Measurements from ENCODE around the gene KATNAL2. TPM values are rescaled to one million over a fixed set of nuclear protein-coding genes. Genes with fewer than 3 reads are reported as not detected.

KATNAL2 gene
- total RNA-seq, 6 experiments from 2014 or later, result 0.38 to 0.92 (median 0.66) TPM

DNA sequence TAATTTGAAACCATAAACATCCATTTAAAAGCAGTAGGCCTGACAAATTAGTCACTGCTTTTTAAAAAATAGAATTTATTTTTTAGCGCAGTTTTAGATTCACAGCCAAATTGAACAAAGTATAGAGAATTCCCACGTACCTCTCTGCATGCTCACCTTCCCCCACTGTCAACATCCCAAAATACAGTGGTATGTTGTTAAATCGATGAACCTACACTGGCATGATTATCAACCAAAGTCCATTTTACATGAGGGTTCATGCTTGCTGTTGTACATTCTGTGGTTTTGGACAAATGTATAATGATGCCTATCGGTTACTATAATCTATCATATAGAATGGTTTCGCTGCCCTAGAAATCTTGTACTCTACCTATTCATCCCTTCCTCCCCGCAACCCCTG is 123.6 kb downstream of the KATNAL2 start:
- TF ChIP-seq, protein P1, sequence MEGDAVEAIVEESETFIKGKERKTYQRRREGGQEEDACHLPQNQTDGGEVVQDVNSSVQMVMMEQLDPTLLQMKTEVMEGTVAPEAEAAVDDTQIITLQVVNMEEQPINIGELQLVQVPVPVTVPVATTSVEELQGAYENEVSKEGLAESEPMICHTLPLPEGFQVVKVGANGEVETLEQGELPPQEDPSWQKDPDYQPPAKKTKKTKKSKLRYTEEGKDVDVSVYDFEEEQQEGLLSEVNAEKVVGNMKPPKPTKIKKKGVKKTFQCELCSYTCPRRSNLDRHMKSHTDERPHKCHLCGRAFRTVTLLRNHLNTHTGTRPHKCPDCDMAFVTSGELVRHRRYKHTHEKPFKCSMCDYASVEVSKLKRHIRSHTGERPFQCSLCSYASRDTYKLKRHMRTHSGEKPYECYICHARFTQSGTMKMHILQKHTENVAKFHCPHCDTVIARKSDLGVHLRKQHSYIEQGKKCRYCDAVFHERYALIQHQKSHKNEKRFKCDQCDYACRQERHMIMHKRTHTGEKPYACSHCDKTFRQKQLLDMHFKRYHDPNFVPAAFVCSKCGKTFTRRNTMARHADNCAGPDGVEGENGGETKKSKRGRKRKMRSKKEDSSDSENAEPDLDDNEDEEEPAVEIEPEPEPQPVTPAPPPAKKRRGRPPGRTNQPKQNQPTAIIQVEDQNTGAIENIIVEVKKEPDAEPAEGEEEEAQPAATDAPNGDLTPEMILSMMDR (IDR thresholded peaks at IDR 0.05), result no peak
- no peak overlapping the region for H3K27ac Mint-ChIP-seq
- no peak overlapping the region for H3K4me3 Mint-ChIP-seq
- no peaks in the 10 kb centered on the region for H3K9me3 Mint-ChIP-seq
- no peaks in the 10 kb centered on the region; the same call in 1 of the 2 replicates for H3K36me3 Mint-ChIP-seq (ENCODE audit: low read depth)
- H3K4me1 Mint-ChIP-seq (ENCODE audit: low read depth), result no peaks in the 10 kb centered on the region
- peaks cover 13% of the 10 kb centered on the region for H3K27me3 Mint-ChIP-seq (ENCODE audit: insufficient read depth)
- no peak for DNase-seq

DNA sequence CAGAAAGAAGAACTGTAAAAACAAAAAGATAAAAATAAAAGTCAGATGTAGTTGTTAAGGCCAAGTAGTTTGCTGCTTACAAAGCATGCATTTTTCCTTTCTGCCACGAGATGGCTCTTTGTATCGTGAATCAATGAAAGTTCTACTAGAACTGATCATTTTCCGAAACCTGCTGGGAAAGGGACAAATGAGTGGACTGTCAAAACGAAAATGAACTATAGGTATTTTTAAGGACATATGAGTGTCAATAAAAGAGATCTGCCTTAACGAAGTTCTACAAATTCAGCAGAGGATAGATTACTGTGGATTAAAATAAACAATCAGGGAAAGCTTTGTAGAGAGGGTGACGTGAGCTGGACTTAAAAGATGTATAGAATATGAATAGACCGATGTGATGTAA is 133.1 kb downstream of the KATNAL2 start:
- no peaks in the 10 kb centered on the region for H3K9me3 Mint-ChIP-seq
- no peaks in the 10 kb centered on the region for H3K36me3 Mint-ChIP-seq (ENCODE audit: low read depth)
- H3K4me1 Mint-ChIP-seq (ENCODE audit: low read depth), result no peaks in the 10 kb centered on the region
- no peak overlapping the region for H3K27ac Mint-ChIP-seq
- peak; percentile 47 for DNase-seq
- TF ChIP-seq, protein P1 (IDR thresholded peaks at IDR 0.05), result peak; percentile 80
- peaks cover 20% of the 10 kb centered on the region for H3K27me3 Mint-ChIP-seq (ENCODE audit: insufficient read depth)
- H3K4me3 Mint-ChIP-seq, result no peak overlapping the region

GRCh38 chr18:47054369-47054768 is 137.0 kb downstream of the KATNAL2 start:
- Mint-ChIP-seq H3K4me3 (no peak overlapping the region), H3K9me3 (no peaks in the 10 kb centered on the region), H3K27me3 (ENCODE audit: insufficient read depth) (peaks cover 8% of the 10 kb centered on the region), H3K27ac (no peak overlapping the region), H3K4me1 (ENCODE audit: low read depth) (no peaks in the 10 kb centered on the region), H3K36me3 (ENCODE audit: low read depth) (no peaks in the 10 kb centered on the region)
- DNase-seq, result no peak
- TF ChIP-seq, protein P1 (IDR thresholded peaks at IDR 0.05), result no peak

DNA sequence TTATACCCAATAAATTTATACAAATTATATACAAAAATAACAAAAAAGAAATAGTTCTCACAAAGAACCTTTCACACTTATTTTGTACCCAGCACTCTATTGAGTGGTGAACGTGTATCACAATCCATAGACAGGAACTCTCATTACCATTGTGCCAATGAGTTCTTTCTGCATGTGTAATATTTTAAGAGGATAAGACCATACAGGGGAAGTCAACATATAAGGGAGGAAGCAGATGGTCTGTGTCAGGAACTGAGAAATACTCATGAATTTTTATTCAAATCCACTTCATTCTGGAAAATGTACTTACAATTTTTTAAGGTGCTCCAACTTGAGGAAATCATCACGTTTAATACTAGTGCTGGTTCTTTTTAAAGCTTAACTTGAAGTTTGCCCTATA is 145.1 kb downstream of the KATNAL2 start:
- no peak overlapping the region for H3K27ac Mint-ChIP-seq
- no peaks in the 10 kb centered on the region for H3K9me3 Mint-ChIP-seq
- H3K4me1 Mint-ChIP-seq (ENCODE audit: low read depth), result no peaks in the 10 kb centered on the region
- no peaks in the 10 kb centered on the region for H3K36me3 Mint-ChIP-seq (ENCODE audit: low read depth)
- no peak overlapping the region for H3K4me3 Mint-ChIP-seq
- TF ChIP-seq, protein P1 (IDR thresholded peaks at IDR 0.05), result no peak
- H3K27me3 Mint-ChIP-seq (ENCODE audit: insufficient read depth), result no peaks in the 10 kb centered on the region; the same call in 1 of the 2 replicates
- DNase-seq, result no peak

- no peaks in the 10 kb centered on the region for H3K4me1 Mint-ChIP-seq (ENCODE audit: low read depth)
- no peaks in the 10 kb centered on the region; the same call in 1 of the 2 replicates for H3K27me3 Mint-ChIP-seq (ENCODE audit: insufficient read depth)
- DNase-seq, result no peak
- no peak overlapping the region for H3K4me3 Mint-ChIP-seq
- H3K36me3 Mint-ChIP-seq (ENCODE audit: low read depth), result no peaks in the 10 kb centered on the region
- H3K9me3 Mint-ChIP-seq, result no peaks in the 10 kb centered on the region
- TF ChIP-seq, protein P1 (IDR thresholded peaks at IDR 0.05), result no peak
- no peak overlapping the region for H3K27ac Mint-ChIP-seq
Measured at GRCh38 chr18:47063096-47063495, 145.7 kb downstream of the KATNAL2 start.

GRCh38 chr18:47067648-47068047 is 150.2 kb downstream of the KATNAL2 start:
- H3K4me3 Mint-ChIP-seq, result no peak overlapping the region
- no peaks in the 10 kb centered on the region for H3K4me1 Mint-ChIP-seq (ENCODE audit: low read depth)

More at GRCh38 chr18:47067648-47068047, 150.2 kb downstream of the KATNAL2 start:
- H3K27ac Mint-ChIP-seq, result no peak overlapping the region
- TF ChIP-seq, protein P1 (IDR thresholded peaks at IDR 0.05), result no peak
- no peaks in the 10 kb centered on the region for H3K9me3 Mint-ChIP-seq
- H3K36me3 Mint-ChIP-seq (ENCODE audit: low read depth), result no peaks in the 10 kb centered on the region
- no peak for DNase-seq
- H3K27me3 Mint-ChIP-seq (ENCODE audit: insufficient read depth), result peaks cover 10% of the 10 kb centered on the region; the same call in 1 of the 2 replicates
